WI38 (cell line): ENCODE data around the gene PRLR.

Experiments used
- H3K4me3 ChIP-seq: 2 replicates; pipeline ENCODE4 v1.5.1; 2011; ENCODE audit warnings: low read depth, mild to moderate bottlenecking, control low read depth, low read length
- TF ChIP-seq, protein P1 (sequence below): IDR thresholded peaks from 2 replicates; pipeline ENCODE4 v1.5.1; 2012; ENCODE audit warnings: low read depth, mild to moderate bottlenecking, control low read depth, low read length

Gene PRLR

DNA sequence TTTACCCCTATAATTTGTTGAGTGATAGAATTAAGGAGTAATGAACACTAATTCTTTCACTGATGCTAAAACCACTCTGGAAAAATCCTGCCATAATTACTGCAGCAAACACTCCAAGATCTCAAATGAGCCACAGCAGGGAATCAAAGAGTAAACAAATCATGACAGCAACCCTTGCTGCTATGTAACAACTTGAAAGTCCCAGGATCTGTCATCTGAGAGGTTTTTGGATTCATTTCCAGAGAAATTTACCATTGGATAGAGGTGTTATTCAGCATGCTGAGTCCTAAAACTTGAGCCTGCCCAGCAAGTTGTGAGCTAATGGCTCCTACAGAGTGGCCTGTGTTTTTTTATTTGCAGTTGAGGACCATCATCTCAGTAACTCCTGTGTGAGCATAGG is 59.2 kb downstream of the PRLR start:
- TF ChIP-seq, protein P1, sequence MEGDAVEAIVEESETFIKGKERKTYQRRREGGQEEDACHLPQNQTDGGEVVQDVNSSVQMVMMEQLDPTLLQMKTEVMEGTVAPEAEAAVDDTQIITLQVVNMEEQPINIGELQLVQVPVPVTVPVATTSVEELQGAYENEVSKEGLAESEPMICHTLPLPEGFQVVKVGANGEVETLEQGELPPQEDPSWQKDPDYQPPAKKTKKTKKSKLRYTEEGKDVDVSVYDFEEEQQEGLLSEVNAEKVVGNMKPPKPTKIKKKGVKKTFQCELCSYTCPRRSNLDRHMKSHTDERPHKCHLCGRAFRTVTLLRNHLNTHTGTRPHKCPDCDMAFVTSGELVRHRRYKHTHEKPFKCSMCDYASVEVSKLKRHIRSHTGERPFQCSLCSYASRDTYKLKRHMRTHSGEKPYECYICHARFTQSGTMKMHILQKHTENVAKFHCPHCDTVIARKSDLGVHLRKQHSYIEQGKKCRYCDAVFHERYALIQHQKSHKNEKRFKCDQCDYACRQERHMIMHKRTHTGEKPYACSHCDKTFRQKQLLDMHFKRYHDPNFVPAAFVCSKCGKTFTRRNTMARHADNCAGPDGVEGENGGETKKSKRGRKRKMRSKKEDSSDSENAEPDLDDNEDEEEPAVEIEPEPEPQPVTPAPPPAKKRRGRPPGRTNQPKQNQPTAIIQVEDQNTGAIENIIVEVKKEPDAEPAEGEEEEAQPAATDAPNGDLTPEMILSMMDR, result no peak
- H3K4me3 ChIP-seq, result no peak overlapping the region

DNA sequence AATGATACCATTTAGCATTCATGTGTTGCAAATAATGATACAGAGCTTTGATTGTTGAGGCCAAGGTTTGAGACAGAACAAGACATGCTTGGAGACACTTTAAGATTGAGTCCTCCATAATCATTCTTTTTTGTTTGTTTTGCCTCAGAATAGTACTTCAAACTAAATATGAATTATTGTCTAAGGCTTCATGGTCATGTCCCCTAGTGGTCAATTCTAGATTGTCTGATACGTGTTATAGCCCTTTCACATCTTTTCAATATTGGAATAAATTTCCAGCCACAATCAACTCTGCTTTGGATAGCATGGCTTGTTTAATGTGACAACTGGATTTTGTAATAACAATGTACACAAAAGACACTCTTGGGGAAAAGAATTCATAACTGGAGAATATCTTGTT is 64.2 kb downstream of the PRLR start:
- H3K4me3 ChIP-seq, result no peak overlapping the region
- TF ChIP-seq, protein P1, result no peak

DNA sequence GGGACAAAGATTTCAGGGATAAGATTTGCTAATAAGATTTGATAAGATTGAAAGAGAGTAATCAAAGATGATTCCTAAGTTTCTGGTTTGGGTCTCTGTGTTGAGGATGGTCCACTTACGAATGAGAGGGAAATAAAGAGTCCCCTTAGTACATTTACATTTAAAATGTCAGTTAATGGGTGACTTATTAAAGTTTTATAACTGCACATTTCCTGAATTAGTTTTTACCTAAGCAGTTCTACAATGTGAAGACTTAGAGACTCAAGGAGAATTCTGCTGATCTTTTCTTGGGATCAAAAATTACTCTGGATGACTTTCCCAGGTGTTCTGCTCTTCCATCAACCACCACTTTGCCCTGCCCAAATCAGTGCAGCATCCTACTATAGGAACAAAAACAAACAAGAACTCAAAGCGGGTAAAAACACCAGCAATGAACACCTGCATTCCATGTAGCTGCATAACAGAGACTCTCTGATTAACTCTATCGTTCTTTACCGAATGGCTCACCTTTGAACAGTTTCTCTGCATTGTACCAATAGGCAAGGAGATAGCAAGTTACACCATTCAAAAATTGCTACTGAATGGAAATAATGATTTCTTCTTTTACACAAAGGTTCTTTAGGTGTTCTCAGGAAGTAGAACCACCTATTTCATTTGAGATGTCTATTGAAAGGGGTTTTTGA is 65.3 kb downstream of the PRLR start:
- TF ChIP-seq, protein P1, result no peak
- H3K4me3 ChIP-seq, result no peak overlapping the region

DNA sequence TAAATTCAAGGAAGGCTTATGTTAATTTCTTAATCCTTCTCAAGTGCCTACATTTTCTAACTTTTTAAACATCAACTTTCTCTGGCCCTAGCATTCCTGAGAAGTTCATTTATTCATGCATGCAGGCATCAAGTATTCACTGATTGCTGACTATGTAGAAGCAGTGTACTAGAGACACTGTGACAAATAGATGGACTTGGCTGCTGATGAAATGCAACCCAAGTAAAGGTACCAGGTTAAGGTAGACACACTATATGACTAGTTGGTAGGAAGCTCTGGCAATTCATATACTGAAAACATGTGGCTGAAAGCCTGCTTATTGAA is 66.6 kb downstream of the PRLR start:
- TF ChIP-seq, protein P1, result no peak
- no peak overlapping the region for H3K4me3 ChIP-seq

DNA sequence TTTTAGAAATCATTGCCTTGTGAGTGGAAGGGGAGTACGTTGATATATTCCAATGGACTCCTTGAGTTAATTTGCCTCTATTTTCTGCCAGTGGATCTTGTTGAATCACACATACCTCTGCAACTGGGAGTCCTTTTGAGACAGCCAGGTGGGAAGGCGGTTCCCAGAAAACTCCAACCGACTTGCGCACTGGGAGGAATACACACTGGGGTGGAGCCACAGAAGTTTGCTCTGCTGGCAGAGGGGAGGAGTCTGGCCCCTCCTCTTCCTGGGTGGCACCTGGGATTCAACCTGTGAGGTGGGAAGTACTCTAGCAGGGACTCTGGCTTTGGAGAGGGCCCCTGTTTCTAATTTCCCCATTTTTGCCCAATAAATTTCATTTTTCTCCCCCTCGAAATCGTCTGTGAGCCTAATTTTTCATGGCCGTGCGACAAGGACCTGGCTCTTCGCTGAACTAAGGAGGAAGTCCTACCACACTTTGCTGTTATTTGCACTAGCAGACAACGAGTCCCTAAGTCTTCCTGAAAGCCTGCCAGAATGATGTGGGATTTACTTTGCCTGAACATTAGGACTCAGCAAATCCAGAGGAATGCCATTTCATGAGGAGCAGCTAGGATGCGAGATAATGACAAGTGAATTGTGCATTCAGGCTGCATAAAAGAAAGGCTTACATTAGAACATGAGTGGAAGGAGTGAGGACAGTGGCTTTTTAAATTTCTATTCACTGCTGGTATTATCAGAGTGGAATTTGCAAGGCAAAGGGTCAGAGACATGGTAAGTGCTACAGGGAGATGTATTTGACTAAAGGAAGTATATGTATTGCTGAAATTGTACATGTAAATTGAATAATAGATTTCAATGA is 67.2 kb downstream of the PRLR start:
- TF ChIP-seq, protein P1, result no peak
- no peak overlapping the region for H3K4me3 ChIP-seq

DNA sequence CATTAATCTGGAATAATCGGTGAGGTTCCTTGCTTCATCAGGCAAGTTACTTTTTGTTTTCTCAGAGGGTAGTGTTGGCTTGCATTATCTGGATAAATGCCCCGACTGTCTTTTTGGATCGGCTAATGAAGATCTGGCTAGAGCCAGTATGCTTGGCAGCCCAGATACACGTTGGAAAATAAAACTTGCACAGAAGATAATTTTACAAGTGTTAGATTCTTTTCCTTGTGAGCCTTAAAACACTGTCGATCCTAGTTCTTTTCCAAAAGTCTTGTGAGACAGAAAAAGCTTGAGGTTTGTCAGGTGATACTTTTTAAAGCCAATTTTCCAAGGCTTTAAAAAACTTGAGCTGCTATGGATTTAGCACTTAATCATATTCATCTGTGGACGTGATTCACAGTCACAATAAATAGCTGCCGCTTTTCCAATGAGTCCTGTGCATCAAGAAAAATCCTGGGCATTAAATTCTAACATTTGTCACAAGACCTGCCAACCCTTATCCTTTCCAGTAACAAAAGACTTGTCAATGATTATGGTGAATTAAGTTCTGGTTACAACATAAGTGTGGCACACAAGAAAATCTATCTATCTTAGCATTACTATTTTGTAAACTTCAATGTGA is 68.5 kb downstream of the PRLR start:
- H3K4me3 ChIP-seq, result no peak overlapping the region
- TF ChIP-seq, protein P1, result no peak
